Measurements from ENCODE around the gene MSI2. TPM values are rescaled to one million over a fixed set of nuclear protein-coding genes. Genes with fewer than 3 reads are reported as not detected.
A peak's percentile ranks its signal among the peaks of the same experiment; 100 is the strongest.

MSI2 gene
- total RNA-seq, 1 donor from 2014 or later: 21.1 TPM

- no peak for TF ChIP-seq CTCF (IDR thresholded peaks at IDR 0.05; ENCODE audit: insufficient read depth, low read length, severe bottlenecking)
- Histone ChIP-seq H3K4me3 (ENCODE audit: low read depth, low read length) (no peak overlapping the region), H3K36me3 (ENCODE audit: control insufficient read depth, insufficient read depth, low read length) (no peaks in the 10 kb centered on the region), H3K27me3 (ENCODE audit: control insufficient read depth, insufficient read depth, low read length) (no peaks in the 10 kb centered on the region)
- FAIRE-seq (no peak), DNase-seq (ENCODE audit: low read depth) (no peak)
Measured at GRCh38 chr17:57595947-57596695, 339.8 kb downstream of the MSI2 start.

GRCh38 chr17:57597101-57597500 lies 340.8 kb downstream of the MSI2 start:
- Histone ChIP-seq H3K36me3 (ENCODE audit: control insufficient read depth, insufficient read depth, low read length) (no peaks in the 10 kb centered on the region), H3K4me3 (ENCODE audit: low read depth, low read length) (no peak overlapping the region), H3K27me3 (ENCODE audit: control insufficient read depth, insufficient read depth, low read length) (no peaks in the 10 kb centered on the region)
- DNase-seq (ENCODE audit: low read depth) (no peak), FAIRE-seq (no peak)
- TF ChIP-seq CTCF (IDR thresholded peaks at IDR 0.05; ENCODE audit: insufficient read depth, low read length, severe bottlenecking): no peak

DNA sequence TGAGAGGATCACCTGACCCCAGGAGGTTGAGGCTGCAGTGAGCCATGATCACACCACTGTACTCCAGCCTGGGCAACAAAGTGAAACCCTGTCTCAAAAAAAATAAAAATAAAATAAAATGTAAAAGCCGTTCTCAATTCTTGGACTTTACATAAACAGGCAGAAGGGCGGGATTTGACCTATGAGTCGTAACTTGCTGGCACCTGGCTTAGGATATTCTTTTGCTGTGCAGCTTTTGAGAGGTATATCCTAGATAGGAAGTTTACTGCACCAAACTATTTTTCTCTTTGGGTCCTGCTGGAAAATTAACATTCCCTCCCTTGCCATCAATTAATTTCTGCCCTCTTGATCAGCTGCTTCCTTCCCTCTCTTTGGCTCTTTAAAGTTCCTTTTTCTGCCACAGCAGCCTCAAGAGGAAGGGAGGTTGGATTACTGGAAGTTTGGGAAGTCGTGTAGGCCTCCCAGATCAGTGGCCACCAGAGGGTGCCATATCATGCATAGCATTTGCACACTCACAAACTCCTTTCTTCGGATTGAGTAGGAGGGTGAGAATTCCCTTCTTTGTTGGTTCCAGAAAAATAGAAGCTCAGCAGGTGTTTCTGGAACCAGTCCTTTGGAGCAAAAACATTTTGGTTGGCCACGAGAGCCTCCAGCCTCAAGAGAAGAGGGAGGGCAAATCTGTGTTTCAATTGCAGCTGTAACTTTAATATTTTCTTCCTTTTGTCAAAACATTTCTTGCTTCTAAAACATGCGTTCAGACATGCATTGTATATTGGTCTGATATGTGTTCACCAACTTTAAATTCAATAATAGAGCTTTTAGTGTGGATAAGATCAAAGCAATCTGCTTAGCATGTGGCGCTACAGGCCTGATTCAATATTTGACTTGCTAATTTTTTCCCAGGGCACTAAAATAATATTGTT lies 341.5 kb downstream of the MSI2 start:
- FAIRE-seq (no peak), DNase-seq (ENCODE audit: low read depth) (peak; percentile 63)
- Histone ChIP-seq H3K36me3 (ENCODE audit: control insufficient read depth, insufficient read depth, low read length) (no peaks in the 10 kb centered on the region), H3K4me3 (ENCODE audit: low read depth, low read length) (no peak overlapping the region), H3K27me3 (ENCODE audit: control insufficient read depth, insufficient read depth, low read length) (no peaks in the 10 kb centered on the region)
- peak; percentile 82 for TF ChIP-seq CTCF (IDR thresholded peaks at IDR 0.05; ENCODE audit: insufficient read depth, low read length, severe bottlenecking)

DNA sequence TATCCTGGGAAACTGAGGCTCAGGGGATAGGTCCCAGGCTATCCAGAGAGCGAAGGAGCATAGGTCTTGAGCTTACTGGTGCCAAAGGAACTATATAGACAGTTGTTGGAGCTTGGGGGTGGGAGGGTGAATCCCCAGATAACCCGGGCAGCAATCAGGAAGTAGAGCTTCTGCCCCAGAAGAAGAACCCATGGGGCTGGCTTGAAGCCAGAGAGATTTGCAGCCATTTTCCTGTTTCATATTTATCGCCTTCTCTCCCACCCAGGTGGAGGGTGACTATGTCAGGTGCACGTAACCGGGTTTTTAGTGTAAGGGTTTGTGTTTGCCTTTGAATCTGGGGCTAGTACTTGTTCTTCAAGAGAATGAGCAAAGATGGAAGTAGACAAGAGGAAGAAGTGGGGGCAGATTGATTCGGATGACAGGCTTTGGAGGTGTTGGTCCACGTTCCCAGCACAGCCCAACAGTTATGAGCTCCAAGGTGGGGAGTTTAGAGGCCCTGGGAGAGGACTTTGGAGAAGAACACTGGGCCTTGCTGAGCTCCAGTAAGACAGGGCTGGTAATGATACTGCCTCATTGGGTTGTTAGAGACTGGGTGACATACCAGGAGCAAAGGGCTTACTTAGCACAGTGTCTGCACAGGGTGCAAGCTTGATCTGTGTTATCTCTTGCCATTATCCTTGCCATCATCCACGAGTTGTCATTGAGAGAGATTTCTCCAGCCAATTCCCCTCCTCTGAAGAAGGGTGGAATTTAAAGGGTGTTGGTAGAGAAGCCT lies 343.1 kb downstream of the MSI2 start:
- FAIRE-seq: no peak
- no peak for TF ChIP-seq CTCF (IDR thresholded peaks at IDR 0.05; ENCODE audit: insufficient read depth, low read length, severe bottlenecking)
- Histone ChIP-seq H3K36me3 (ENCODE audit: control insufficient read depth, insufficient read depth, low read length) (no peaks in the 10 kb centered on the region), H3K27me3 (ENCODE audit: control insufficient read depth, insufficient read depth, low read length) (no peaks in the 10 kb centered on the region), H3K4me3 (ENCODE audit: low read depth, low read length) (no peak overlapping the region)
- no peak for DNase-seq (ENCODE audit: low read depth)

GRCh38 chr17:57600074-57600473 lies 343.8 kb downstream of the MSI2 start:
- TF ChIP-seq CTCF (IDR thresholded peaks at IDR 0.05; ENCODE audit: insufficient read depth, low read length, severe bottlenecking): no peak
- Histone ChIP-seq H3K4me3 (ENCODE audit: low read depth, low read length) (no peak overlapping the region), H3K36me3 (ENCODE audit: control insufficient read depth, insufficient read depth, low read length) (no peaks in the 10 kb centered on the region), H3K27me3 (ENCODE audit: control insufficient read depth, insufficient read depth, low read length) (no peaks in the 10 kb centered on the region)
- no peak for DNase-seq (ENCODE audit: low read depth)
- FAIRE-seq: no peak

Data from bronchial epithelial cell (primary cell).